BE2C (cell line): ENCODE results near the gene MINDY4.

Experiments
- DNase-seq: peaks from one replicate; pipeline ENCODE4 v3.0.0-alpha.2; 2020
- H3K27me3 ChIP-seq: fragments of 250-450 bp; sonication (Bioruptor Pico); 2 replicates; pipeline ENCODE4 v1.5.1; 2020; ENCODE audit warnings: mild to moderate bottlenecking
- H3K36me3 ChIP-seq: fragments of 250-450 bp; sonication (Bioruptor Pico); 2 replicates; pipeline ENCODE4 v1.5.1; 2020; ENCODE audit warnings: mild to moderate bottlenecking
- H3K4me1 ChIP-seq: fragments of 250-450 bp; sonication (Bioruptor Pico); 2 replicates; pipeline ENCODE4 v1.5.1; 2020
- H3K4me3 ChIP-seq: 2 replicates; pipeline ENCODE4 v1.5.1; 2011; ENCODE audit warnings: low read depth, low read length
- H3K9me3 ChIP-seq: fragments of 250-450 bp; sonication (Bioruptor Pico); 2 replicates; pipeline ENCODE4 v1.5.1; 2020
- TF ChIP-seq, protein P1 (sequence below): IDR thresholded peaks from 2 replicates; pipeline ENCODE4 v1.5.1; 2012; ENCODE audit warnings: mild to moderate bottlenecking, low read depth, low read length

The MINDY4 gene

DNA sequence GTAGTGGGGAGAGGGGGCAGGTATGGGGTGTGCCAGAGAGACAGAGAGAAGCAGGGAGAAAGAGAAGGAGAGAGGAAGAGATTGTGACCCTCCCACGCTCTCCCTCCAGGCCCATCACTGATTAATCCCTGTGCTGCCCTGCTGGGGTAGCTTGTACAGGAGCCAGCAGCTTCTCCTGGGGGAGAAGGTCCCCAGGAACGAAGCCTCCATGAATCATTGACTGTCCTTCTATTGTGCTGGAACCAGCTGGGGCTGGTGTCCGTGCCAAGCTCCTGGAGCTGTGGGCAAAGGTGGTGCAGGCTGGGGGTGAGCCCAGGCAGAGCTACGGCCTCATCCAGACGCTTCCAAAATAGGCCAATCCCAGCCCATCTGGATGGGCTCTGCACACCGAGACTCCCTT lies 161.3 kb downstream of the MINDY4 start:
- Histone ChIP-seq H3K4me3 (no peak overlapping the region), H3K27me3 (no peaks in the 10 kb centered on the region), H3K9me3 (no peaks in the 10 kb centered on the region), H3K4me1 (no peaks in the 10 kb centered on the region; the same call in none of the 2 replicates), H3K36me3 (no peaks in the 10 kb centered on the region)
- no peak for DNase-seq
- TF ChIP-seq, protein P1, sequence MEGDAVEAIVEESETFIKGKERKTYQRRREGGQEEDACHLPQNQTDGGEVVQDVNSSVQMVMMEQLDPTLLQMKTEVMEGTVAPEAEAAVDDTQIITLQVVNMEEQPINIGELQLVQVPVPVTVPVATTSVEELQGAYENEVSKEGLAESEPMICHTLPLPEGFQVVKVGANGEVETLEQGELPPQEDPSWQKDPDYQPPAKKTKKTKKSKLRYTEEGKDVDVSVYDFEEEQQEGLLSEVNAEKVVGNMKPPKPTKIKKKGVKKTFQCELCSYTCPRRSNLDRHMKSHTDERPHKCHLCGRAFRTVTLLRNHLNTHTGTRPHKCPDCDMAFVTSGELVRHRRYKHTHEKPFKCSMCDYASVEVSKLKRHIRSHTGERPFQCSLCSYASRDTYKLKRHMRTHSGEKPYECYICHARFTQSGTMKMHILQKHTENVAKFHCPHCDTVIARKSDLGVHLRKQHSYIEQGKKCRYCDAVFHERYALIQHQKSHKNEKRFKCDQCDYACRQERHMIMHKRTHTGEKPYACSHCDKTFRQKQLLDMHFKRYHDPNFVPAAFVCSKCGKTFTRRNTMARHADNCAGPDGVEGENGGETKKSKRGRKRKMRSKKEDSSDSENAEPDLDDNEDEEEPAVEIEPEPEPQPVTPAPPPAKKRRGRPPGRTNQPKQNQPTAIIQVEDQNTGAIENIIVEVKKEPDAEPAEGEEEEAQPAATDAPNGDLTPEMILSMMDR, result no peak

DNA sequence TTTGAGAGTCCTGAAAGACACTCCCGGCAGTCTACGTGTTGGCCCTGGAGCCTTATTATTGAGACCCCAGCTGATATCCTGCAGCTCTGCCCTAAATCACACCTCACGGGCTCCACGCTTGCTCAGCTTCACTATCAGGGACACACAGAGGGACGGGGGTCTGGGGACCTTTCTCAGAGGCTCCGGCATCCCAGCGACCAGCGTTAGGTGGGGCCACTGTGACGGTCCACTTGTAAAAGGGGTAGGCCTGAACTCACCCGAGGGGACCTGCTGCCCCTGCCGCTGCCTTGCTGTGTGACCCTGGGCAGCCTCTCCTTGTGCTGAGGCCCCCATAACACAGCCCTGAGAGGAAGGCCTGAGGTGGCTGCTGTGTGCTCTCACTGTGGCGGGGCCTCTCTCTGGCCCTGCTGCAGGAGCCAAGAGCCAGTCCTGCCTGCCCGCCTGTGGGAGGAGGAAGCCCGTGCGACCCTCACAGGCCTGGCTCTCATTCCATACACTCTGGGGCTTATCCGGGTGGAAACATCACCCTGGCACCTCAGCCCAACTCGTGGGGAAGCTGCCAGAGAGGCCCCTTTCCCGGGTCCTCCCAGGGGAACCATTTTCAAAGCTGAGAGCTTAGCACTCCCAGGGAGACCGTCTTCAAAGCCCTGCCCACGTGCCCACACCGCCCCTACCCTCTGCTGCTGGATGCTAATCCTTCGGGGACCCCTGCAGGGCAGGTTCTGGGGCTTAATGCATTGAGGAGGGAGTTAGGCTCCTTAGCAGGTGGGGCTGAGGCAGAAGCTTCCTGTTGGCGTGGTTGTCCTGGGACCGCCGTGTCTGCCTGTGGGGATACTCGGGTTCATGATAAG lies 162.1 kb downstream of the MINDY4 start:
- no peaks in the 10 kb centered on the region for H3K36me3 ChIP-seq
- H3K9me3 ChIP-seq, result no peaks in the 10 kb centered on the region
- no peaks in the 10 kb centered on the region for H3K27me3 ChIP-seq
- H3K4me3 ChIP-seq, result no peak overlapping the region
- no peaks in the 10 kb centered on the region; the same call in none of the 2 replicates for H3K4me1 ChIP-seq
- DNase-seq, result peak; percentile 9
- TF ChIP-seq, protein P1, result no peak

DNA sequence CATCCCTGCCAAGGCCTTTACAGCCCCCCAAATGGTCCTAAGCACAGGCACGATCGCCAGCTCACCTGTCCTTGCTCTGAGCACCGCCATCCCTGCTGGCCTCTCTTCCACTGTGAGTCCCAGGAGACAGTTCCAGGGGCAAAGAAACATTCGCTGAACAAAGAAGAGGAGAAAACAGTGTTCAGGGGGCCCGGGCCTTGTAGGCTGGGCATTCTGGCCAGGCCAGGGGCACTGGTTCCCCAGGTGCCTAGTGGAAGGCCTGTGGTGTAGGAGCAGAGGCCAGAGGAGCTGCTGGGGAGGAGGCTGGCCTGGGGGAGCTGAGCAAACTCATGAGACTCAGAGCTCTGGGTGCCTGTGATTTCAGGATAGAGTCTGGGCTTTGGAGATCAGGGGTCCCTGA lies 163.0 kb downstream of the MINDY4 start:
- Histone ChIP-seq H3K36me3 (no peaks in the 10 kb centered on the region), H3K27me3 (no peaks in the 10 kb centered on the region), H3K4me3 (no peak overlapping the region), H3K9me3 (no peaks in the 10 kb centered on the region), H3K4me1 (no peaks in the 10 kb centered on the region; the same call in none of the 2 replicates)
- no peak for DNase-seq
- TF ChIP-seq, protein P1, result no peak

DNA sequence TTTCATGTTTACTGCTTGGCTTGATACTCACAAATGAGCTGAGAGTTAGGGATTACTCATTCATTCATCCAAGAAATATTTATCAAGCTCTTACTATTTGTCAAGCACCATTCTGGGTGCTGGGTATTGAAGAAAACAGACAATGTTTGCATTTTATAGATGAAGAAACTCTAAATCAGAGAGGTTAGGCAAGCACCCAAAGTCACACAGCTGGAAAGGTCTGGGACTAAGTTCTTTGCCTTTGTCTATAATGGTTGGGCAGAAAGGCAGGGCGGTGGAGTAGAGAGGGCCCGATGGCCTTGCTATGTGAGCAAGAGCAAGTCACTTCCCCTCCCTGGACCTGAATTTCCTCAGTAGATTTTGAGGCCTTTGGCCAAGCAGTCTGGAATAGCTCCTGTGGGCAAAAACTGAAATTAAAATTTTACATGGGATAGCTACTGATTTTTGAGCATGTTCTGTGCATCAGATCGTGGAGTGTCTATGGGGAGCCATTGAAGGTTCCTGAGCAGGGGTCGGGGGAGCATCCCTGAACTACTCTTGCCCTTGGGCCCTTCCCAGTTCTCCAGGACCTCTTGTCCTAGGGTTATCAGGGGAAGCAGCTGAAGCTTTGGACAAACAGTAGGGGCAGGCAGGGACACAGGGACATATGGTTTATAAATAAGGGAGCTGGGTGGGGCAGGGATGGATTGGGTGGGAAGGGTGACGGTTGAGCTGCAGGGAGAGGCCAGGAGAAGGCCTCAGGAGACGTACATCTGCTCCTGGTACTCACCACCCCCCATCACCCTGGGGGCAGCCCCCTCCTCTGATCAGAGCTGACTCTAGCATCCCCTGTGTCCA lies 163.7 kb downstream of the MINDY4 start:
- no peaks in the 10 kb centered on the region; the same call in none of the 2 replicates for H3K4me1 ChIP-seq
- H3K4me3 ChIP-seq, result no peak overlapping the region
- H3K9me3 ChIP-seq, result no peaks in the 10 kb centered on the region
- DNase-seq, result no peak
- H3K27me3 ChIP-seq, result no peaks in the 10 kb centered on the region
- H3K36me3 ChIP-seq, result no peaks in the 10 kb centered on the region
- TF ChIP-seq, protein P1, result no peak

DNA sequence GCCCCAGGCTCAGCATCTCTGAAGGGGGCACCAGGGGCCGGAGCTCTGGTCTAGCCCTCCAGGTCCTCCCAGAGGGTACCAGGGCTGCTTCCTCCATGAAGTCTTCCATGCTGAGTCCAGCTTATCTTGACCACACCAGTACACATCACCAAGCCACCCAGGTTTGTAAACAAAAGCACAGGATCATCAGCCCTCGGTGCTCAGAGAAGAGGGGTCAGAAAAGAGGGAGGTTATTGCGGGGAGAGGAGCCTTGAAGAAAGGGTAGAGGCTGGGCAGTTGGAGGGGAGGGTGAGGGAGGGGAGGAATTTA lies 164.3 kb downstream of the MINDY4 start:
- H3K27me3 ChIP-seq, result no peaks in the 10 kb centered on the region
- DNase-seq, result no peak

More for the DNA sequence above, 164.3 kb downstream of the MINDY4 start:
- Histone ChIP-seq H3K9me3 (no peaks in the 10 kb centered on the region), H3K4me3 (no peak overlapping the region), H3K4me1 (no peaks in the 10 kb centered on the region; the same call in 1 of the 2 replicates), H3K36me3 (no peaks in the 10 kb centered on the region)
- TF ChIP-seq, protein P1, result no peak
